IMR-90 (cell line): ENCODE measurements around the gene OR4K13. TPM values are rescaled to one million over a fixed set of nuclear protein-coding genes. Genes with fewer than 3 reads are reported as not detected.

Source experiments
- ATAC-seq: fragments of 200-7000 bp; cut with Tn5 transposase; 2 replicates; pipeline ENCODE4 v1.9.1; 2020; ENCODE audit warnings: low read depth, mild to moderate bottlenecking, moderate library complexity
- BruUV-seq: library from RNA; stranded (reverse); fragments of 400-500 nt; replicated peaks from 2 replicates; lab custom pipeline; 2021; lab: Mats Ljungman, UMichigan
- CTCF ChIA-PET: fragments of 300-600 bp; formaldehyde crosslinking; extraction: SDS; loops from one replicate; lab custom pipeline; 2021; ENCODE audit warnings: antibody characterized with exemption; lab: Yijun Ruan, JAX
- POLR2A ChIA-PET: fragments of 300-600 bp; sonication (Branson Sonifier 250); formaldehyde crosslinking; loops from one replicate; lab custom pipeline; 2022; ENCODE audit warnings: antibody characterized with exemption; ENCODE audit not compliant: unreplicated experiment; lab: Charles Lee
- DNase-seq: peaks from one replicate; pipeline ENCODE4 v3.0.0; 2013
- H2AFZ ChIP-seq: replicated peaks from 2 replicates; pipeline ENCODE3; 2013; ENCODE audit warnings: low read length, mild to moderate bottlenecking; ENCODE audit not compliant: poor library complexity
- H2AK5ac ChIP-seq: 2 replicates; pipeline ENCODE4 v1.6.1; 2013; ENCODE audit warnings: low read depth, low read length, inconsistent platforms
- H2AK9ac ChIP-seq: replicated peaks from 2 replicates; pipeline ENCODE3; 2013; ENCODE audit warnings: mild to moderate bottlenecking, low read depth, low read length, moderate library complexity; ENCODE audit not compliant: poor library complexity
- H2BK120ac ChIP-seq: 2 replicates; pipeline ENCODE4 v1.6.1; 2013; ENCODE audit warnings: low read depth, low read length, inconsistent platforms
- H2BK15ac ChIP-seq: 3 replicates; pipeline ENCODE4 v1.6.1; 2013; ENCODE audit warnings: low read depth, low read length, inconsistent platforms
- H2BK20ac ChIP-seq: 2 replicates; pipeline ENCODE4 v1.6.1; 2013; ENCODE audit warnings: low read depth, mild to moderate bottlenecking, inconsistent platforms, low read length, moderate library complexity
- H2BK5ac ChIP-seq: 2 replicates; pipeline ENCODE4 v1.6.1; 2013; ENCODE audit warnings: mild to moderate bottlenecking, low read depth, low read length, inconsistent platforms; ENCODE audit not compliant: poor library complexity, severe bottlenecking
- H3K14ac ChIP-seq: replicated peaks from 2 replicates; pipeline ENCODE4 v1.6.1; 2013; ENCODE audit warnings: low read depth, low read length, inconsistent platforms
- H3K18ac ChIP-seq: 2 replicates; pipeline ENCODE4 v1.6.1; 2013; ENCODE audit warnings: low read depth, low read length, control low read depth
- H3K23ac ChIP-seq: 2 replicates; pipeline ENCODE4 v1.6.1; 2013; ENCODE audit warnings: low read depth, low read length, inconsistent platforms
- H3K27ac ChIP-seq: 2 replicates; pipeline ENCODE4 v1.5.1; 2013; ENCODE audit warnings: mild to moderate bottlenecking, control low read depth, low read length; ENCODE audit not compliant: insufficient read depth
- H3K27me3 ChIP-seq: 2 replicates; pipeline ENCODE4 v1.6.1; 2013; ENCODE audit warnings: low read length; ENCODE audit not compliant: control insufficient read depth, insufficient read depth
- H3K36me3 ChIP-seq: 2 replicates; pipeline ENCODE4 v1.6.1; 2013; ENCODE audit warnings: low read length, mixed read lengths; ENCODE audit not compliant: control insufficient read depth, insufficient read depth
- H3K4ac ChIP-seq: 2 replicates; pipeline ENCODE4 v1.6.1; 2013; ENCODE audit warnings: low read depth, low read length, inconsistent platforms
- H3K4me1 ChIP-seq: 2 replicates; pipeline ENCODE4 v1.6.1; 2013; ENCODE audit warnings: low read length, mixed read lengths; ENCODE audit not compliant: control insufficient read depth, insufficient read depth
- H3K4me2 ChIP-seq: 2 replicates; pipeline ENCODE4 v1.6.1; 2013; ENCODE audit warnings: low read depth, mild to moderate bottlenecking, control low read depth, low read length, moderate library complexity
- H3K4me3 ChIP-seq: 2 replicates; pipeline ENCODE4 v1.5.1; 2013; ENCODE audit warnings: low read depth, mild to moderate bottlenecking, control low read depth, low read length, moderate library complexity; ENCODE audit not compliant: insufficient read depth
- H3K56ac ChIP-seq: 2 replicates; pipeline ENCODE4 v1.6.1; 2013; ENCODE audit warnings: low read length, inconsistent platforms; ENCODE audit not compliant: insufficient read depth; ENCODE audit errors: extremely low read depth
- H3K79me1 ChIP-seq, 2 experiments: 2 replicates each; pipeline ENCODE4 v1.6.1; 2013; ENCODE audit warnings: low read length in 2 of 2, inconsistent platforms in 1 of 2, low read depth in 1 of 2
- H3K9ac ChIP-seq: 2 replicates; pipeline ENCODE4 v1.6.1; 2013; ENCODE audit warnings: low read depth, low read length, control low read depth
- H3K9me1 ChIP-seq: 2 replicates; pipeline ENCODE4 v1.6.1; 2013; ENCODE audit warnings: low read length, inconsistent platforms; ENCODE audit not compliant: insufficient read depth
- H3K9me3 ChIP-seq: 2 replicates; pipeline ENCODE4 v1.6.1; 2013; ENCODE audit warnings: low read length; ENCODE audit not compliant: control insufficient read depth, insufficient read depth
- H4K20me1 ChIP-seq: 2 replicates; pipeline ENCODE4 v1.6.1; 2013; ENCODE audit warnings: low read length, inconsistent platforms; ENCODE audit not compliant: insufficient read depth
- H4K5ac ChIP-seq: 2 replicates; pipeline ENCODE4 v1.6.1; 2013; ENCODE audit warnings: mild to moderate bottlenecking, low read depth, low read length, control low read depth
- H4K8ac ChIP-seq, 2 experiments: 2 replicates each; pipeline ENCODE4 v1.6.1; 2013; ENCODE audit warnings: low read depth in 2 of 2, low read length in 2 of 2, control low read depth in 1 of 2, inconsistent platforms in 1 of 2
- H4K91ac ChIP-seq: 2 replicates; pipeline ENCODE4 v1.6.1; 2013; ENCODE audit warnings: low read depth, low read length, inconsistent platforms; ENCODE audit not compliant: insufficient read depth
- WGBS, 2 experiments: methylation state at CpG; one replicate each; pipeline versions ENCODE4 v1.1.5 to v1.1.7; 2013; ENCODE audit warnings: missing lambda C conversion rate in 2 of 2; ENCODE audit not compliant: insufficient read length in 1 of 2; ENCODE audit errors: extremely low coverage in 2 of 2; 5-methylcytosine and 5-hydroxymethylcytosine counted together
- dilution Hi-C: fragments of 300-500 bp; cut with HindIII; formaldehyde crosslinking; loops from one replicate; pipeline ENCODE4 v1.14.3; 2018; ENCODE audit warnings: low sequenced_read_pairs; ENCODE audit not compliant: unreplicated experiment
- in situ Hi-C: fragments of 300-500 bp; cut with MboI; formaldehyde crosslinking; loops from 3 replicates; pipeline ENCODE4 v1.14.3; 2019; ENCODE audit warnings: low sequenced_read_pairs, inconsistent platforms, mixed read lengths
- intact Hi-C: fragments of 100-400 bp; cut with micrococcal nuclease; formaldehyde crosslinking; loops from 2 replicates; pipeline ENCODE4 v1.10.0; 2022
- polyA plus RNA-seq, 3 experiments: library from polyadenylated mRNA; depleted of rRNA; stranded (reverse); fragments of >200 nt; gene quantifications; 2 replicates each; pipeline ENCODE4 v1.2.3, GENCODE V29; 2012; ENCODE audit warnings: low replicate concordance in 1 of 3
- total RNA-seq: library from RNA; depleted of rRNA; stranded (reverse); fragments of >200 nt; gene quantifications from 2 replicates; pipeline ENCODE4 v1.2.3, GENCODE V29; 2012
- TF ChIP-seq, protein P1 (sequence below): fragments of 150-350 bp; IDR thresholded peaks from 2 replicates; pipeline ENCODE4 v1.6.1; 2016; ENCODE audit warnings: low read depth, mild to moderate bottlenecking, low read length, moderate library complexity, borderline replicate concordance

The OR4K13 gene
- total and polyA plus RNA-seq, 2 of the 4 experiments (the other 2 are of a cell fraction) = not detected

DNA sequence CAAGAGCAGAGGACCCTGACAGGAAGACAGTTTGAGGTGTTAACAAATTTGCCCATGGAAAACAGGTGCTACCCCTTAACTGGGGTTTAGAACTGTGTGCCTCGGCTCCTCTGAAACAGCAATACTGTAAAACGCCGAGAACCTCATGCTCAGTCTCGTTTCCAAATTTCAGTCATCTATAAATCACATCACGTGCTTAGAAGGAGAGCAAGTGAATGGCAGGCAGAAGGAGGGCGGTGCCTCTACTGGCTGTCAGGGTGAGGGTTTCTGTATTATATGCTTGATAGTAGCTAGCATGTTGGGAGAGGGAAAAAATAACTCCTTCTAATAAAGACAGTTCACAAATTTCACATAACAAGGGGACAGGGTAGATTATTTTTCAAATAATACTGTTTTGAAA lies 4.8 kb downstream of the OR4K13 start:
- Histone ChIP-seq H3K18ac (no peak overlapping the region), H3K56ac (no peak overlapping the region), H3K9me3 (peaks cover 11% of the 10 kb centered on the region), H2BK15ac (no peak overlapping the region), H4K5ac (no peak overlapping the region), H3K27ac (no peak overlapping the region), H3K9ac (no peak overlapping the region), H2AK9ac (no peak overlapping the region), H4K91ac (no peak overlapping the region), H3K79me1 (no peaks in the 10 kb centered on the region), H3K4me1 (no peaks in the 10 kb centered on the region), H2BK20ac (no peak overlapping the region), H2AFZ (no peak overlapping the region), H3K14ac (no peak overlapping the region), H3K27me3 (no peaks in the 10 kb centered on the region), H2BK120ac (no peak overlapping the region), H4K20me1 (no peaks in the 10 kb centered on the region), H3K4ac (no peak overlapping the region), H3K23ac (no peak overlapping the region), H3K4me3 (no peak overlapping the region), H2BK5ac (no peak overlapping the region), H2AK5ac (no peak overlapping the region), H4K8ac (no peak overlapping the region), H3K36me3 (no peaks in the 10 kb centered on the region), H3K9me1 (no peaks in the 10 kb centered on the region), H3K4me2 (no peak overlapping the region)
- dilution Hi-C loops (no loop called here), in situ Hi-C loops (no loop called here), intact Hi-C loops (no loop called here)
- WGBS, 2 experiments = no CpG with 5 or more reads among the region's 6 CpGs
- TF ChIP-seq, protein P1, sequence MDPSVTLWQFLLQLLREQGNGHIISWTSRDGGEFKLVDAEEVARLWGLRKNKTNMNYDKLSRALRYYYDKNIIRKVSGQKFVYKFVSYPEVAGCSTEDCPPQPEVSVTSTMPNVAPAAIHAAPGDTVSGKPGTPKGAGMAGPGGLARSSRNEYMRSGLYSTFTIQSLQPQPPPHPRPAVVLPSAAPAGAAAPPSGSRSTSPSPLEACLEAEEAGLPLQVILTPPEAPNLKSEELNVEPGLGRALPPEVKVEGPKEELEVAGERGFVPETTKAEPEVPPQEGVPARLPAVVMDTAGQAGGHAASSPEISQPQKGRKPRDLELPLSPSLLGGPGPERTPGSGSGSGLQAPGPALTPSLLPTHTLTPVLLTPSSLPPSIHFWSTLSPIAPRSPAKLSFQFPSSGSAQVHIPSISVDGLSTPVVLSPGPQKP = no peak
- POLR2A ChIA-PET = no interaction called here
- BruUV-seq = no TSS peak
- DNase-seq (no peak), ATAC-seq (no peak)
- CTCF ChIA-PET = interaction anchor here (0.6 kb wide), 1 partner anchor 50 kb away, joined by 3 read pairs; no protein-coding TSS in a partner anchor
